HG03139 (cell line): ENCODE measurements around the gene CYREN.
A peak's percentile ranks its signal among the peaks of the same experiment; 100 is the strongest.

Experiments
- ATAC-seq: cut with Tn5 transposase; IDR thresholded peaks from one replicate; pipeline ENCODE4 v1.9.1; 2021; ENCODE audit not compliant: unreplicated experiment

Gene CYREN

GRCh38 chr7:135197906-135198655 is 27.6 kb upstream of the CYREN start:
- no peak for ATAC-seq

- ATAC-seq, result no peak
Observed at GRCh38 chr7:135197343-135197742, 26.8 kb upstream of the CYREN start.

- no peak for ATAC-seq
Observed at GRCh38 chr7:135195968-135196629, 25.6 kb upstream of the CYREN start.

DNA sequence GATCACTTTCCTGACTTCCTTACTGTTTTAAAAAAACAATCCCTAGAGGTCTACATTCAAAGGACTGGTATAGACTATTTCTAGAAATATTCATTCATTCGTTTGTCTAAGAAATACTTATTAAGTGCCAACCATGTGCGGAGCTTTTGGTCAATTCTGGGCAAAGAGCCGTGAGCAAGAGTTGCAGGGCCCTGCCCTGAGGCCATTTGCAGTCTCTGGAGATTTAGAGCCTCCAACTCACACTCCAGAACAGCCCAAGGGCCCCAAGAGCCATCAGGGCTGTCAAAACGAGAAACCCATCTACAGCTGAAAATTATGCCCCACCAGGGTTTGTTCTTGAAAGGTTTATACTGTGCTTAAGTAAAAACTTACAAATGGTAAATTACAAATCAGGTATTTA is 24.6 kb upstream of the CYREN start:
- no peak for ATAC-seq

DNA sequence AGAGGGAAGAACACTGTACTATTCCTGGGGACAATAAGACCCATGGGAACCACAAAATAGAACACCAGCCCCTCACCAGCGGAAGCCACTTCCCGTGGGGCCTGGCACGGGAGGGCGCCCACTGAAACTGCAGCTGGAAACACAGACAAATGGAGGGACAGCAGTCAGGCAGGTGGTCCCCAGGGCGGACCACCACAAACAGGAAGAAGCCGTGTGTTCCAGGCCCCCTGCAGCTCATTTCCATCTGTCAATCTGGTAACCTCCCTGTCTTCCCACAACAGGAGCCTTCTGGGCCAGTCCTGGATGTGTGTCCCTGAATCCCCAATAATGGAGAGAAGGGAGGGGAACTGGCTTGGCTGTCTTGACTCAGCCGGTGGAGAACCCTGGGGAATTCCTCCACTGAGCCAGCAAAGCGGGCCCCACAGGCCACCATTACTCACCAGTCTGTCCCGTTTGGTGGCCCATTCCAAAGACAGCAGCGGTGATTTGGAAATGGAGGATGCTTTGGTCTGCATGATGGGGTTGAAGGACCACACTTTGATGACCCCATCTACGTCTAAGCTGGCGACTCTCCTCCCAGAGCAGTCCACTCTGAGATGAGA is 24.1 kb upstream of the CYREN start:
- ATAC-seq, result no peak

GRCh38 chr7:135193615-135194081 is 23.1 kb upstream of the CYREN start:
- no peak for ATAC-seq

- ATAC-seq, result no peak
Observed at GRCh38 chr7:135192914-135193536, 22.5 kb upstream of the CYREN start.

DNA sequence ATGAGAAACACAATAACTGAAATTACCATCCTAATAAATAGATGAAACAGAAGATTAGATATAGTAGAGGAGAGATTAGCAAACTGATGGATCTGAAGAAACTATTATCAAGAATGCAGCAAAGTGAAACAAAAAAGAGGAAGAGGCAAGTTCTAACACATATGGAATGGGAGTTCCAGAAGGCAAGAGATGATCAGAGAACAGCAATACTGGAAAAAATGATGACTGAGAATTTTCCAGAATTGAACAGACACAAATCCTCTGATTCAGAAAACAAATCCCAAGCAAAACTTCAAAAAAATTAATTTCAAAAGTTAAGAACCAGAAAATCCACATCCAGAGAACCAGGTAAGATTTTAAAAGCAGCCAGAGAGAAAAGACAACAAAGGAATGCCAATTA is 20.2 kb upstream of the CYREN start:
- no peak for ATAC-seq

GRCh38 chr7:135189961-135190360 is 19.5 kb upstream of the CYREN start:
- ATAC-seq, result no peak

- no peak for ATAC-seq
Observed at GRCh38 chr7:135189221-135189662, 18.7 kb upstream of the CYREN start.

GRCh38 chr7:135188298-135188984 is 17.9 kb upstream of the CYREN start:
- ATAC-seq, result no peak

DNA sequence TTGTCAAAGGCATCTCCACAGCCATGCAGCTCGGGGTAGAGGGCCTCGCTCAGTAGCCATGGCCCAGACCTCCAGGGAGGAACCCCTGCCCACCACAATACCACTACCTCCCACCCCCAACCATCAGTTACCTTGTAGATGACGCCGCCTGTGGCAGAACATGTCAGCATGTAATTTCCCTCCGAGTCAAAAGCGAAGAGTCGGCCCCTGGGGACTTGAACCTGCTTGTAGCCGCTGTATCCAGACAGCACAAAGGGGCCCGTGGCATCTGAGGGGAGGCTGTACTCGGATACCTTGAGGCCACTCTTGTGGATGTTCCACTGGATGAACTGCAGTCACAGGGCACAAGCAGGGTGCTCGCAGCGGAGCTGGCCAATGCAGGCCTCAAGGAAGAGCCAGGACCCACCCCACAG is 16.3 kb upstream of the CYREN start:
- ATAC-seq, result peak; percentile 58

DNA sequence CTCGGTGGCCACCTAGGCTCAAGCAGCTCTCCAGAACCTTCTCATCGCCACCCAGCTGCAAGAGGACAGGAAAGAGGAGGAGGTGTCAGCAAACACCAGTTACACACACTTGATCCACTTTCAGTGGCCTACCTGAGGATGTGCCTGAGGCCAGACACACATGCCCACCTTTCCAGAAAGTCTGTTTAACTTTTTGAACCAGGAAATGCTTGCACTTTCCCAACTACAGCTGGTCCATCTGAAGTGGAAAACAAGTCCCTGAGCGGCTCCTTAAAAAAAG is 15.7 kb upstream of the CYREN start:
- ATAC-seq, result no peak

GRCh38 chr7:135185471-135186260 is 15.2 kb upstream of the CYREN start:
- ATAC-seq, result no peak

GRCh38 chr7:135184254-135184841 is 13.8 kb upstream of the CYREN start:
- no peak for ATAC-seq

DNA sequence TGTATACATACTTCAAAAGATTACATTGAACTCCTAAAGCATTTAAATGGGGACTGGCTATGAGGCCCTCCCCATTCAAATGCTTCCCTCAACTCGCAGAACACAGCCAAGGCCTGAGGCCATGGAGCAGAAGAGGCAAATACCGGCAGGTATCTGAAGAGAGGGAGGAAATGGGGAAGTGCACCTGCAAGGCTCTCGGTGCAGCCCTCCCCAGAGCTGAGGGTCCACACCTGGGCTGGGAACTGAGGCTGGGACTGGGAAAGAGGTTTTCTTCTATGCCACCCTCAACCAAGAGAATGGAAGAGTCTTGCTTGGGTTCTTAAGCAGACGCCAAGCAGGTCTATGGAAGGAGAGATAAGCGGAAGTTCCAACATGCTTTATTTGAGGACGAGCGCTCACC is 13.0 kb upstream of the CYREN start:
- ATAC-seq, result no peak

DNA sequence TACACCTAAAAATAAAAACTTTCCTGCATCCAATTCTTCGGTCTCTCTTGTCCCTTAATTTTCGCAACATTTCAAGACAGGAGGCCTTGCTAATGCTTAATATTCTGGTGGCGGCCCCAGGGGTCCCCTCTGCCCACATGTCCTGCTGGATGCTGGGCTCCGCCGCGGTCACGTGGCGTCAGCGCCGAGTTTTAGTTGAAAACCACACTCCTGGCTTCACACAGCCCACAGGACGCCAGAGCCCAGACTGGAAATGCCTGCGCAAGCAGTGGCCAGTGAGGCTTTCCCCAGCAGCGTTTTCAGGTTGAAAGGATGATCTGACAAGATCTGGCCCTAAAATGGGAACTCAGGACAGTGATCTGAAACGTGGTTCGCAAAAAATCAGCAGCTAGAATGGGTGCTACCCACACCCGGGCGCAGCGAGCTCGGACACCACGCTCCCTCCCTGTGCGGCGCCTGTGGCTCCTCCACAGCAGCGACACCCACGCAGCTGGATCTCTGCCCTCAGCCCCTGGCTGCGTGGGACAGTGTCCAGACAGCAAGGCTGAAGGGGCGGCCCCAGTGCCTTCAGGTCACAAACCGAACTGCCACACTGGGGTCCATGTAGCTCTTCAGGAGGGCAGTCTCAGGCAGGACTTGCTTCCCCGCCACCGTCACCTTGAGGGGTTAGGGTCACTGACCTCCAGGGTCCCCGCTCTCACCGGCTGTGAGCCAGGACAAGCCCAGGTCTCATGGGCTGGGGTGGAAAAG is 11.6 kb upstream of the CYREN start:
- no peak for ATAC-seq

GRCh38 chr7:135181261-135181928 is 10.9 kb upstream of the CYREN start:
- ATAC-seq, result no peak

- ATAC-seq, result no peak
Observed at GRCh38 chr7:135180122-135180521, 9.6 kb upstream of the CYREN start.
